HepG2 (cell line): ENCODE data around the gene RPL32. TPM values are rescaled to one million over a fixed set of nuclear protein-coding genes. Genes with fewer than 3 reads are reported as not detected.

ENCODE experiments used
- AGO1 ChIP-seq: fragments of 200-400 bp; formaldehyde crosslinking; IDR thresholded peaks from 2 replicates; pipeline ENCODE4 v1.6.1; 2017; ENCODE audit warnings: mild to moderate bottlenecking, low read depth, low read length, moderate library complexity; ENCODE audit not compliant: poor library complexity, severe bottlenecking
- ASH2L ChIP-seq: fragments of 300-600, 200-600 bp; sonication (generic); IDR thresholded peaks from 2 replicates; pipeline ENCODE4 v1.7.0; 2017; ENCODE audit warnings: low read depth, mild to moderate bottlenecking, moderate library complexity, mixed read lengths, low read length; ENCODE audit not compliant: insufficient read length
- CEBPB ChIP-seq: IDR thresholded peaks from 2 replicates; pipeline ENCODE4 v1.6.1; 2011; ENCODE audit warnings: low read depth, low read length, improper control_type of control experiment, borderline replicate concordance
- DBP ChIP-seq: sonication (generic); formaldehyde crosslinking; IDR thresholded peaks from 2 replicates; pipeline ENCODE4 v1.4.0; 2020; ENCODE audit warnings: missing genetic modification reagents; ENCODE audit errors: not compliant biosample characterization
- ELF4 ChIP-seq: sonication (generic); formaldehyde crosslinking; IDR thresholded peaks from 2 replicates; pipeline ENCODE4 v1.5.0; 2020; ENCODE audit warnings: missing genetic modification reagents, mild to moderate bottlenecking, moderate library complexity, borderline replicate concordance
- HIVEP1 ChIP-seq: sonication (generic); formaldehyde crosslinking; IDR thresholded peaks from 2 replicates; pipeline ENCODE4 v1.4.0; 2020; ENCODE audit warnings: mild to moderate bottlenecking, missing genetic modification reagents
- HNF1A ChIP-seq, 2 experiments: sonication (generic) in 1 of 2; formaldehyde crosslinking in 1 of 2; IDR thresholded peaks; 2 replicates each; pipeline versions ENCODE4 v1.4.0 to v1.6.1; 2016 to 2020; ENCODE audit warnings: borderline replicate concordance in 1 of 2, low read depth in 1 of 2, mild to moderate bottlenecking in 1 of 2, missing genetic modification reagents in 1 of 2
- MAFF ChIP-seq: IDR thresholded peaks from 2 replicates; pipeline ENCODE4 v1.6.1; 2011; ENCODE audit warnings: low read depth, low read length, improper control_type of control experiment
- NR3C1 ChIP-seq: sonication (generic); formaldehyde crosslinking; IDR thresholded peaks from 2 replicates; pipeline ENCODE4 v1.4.0; 2020; ENCODE audit warnings: missing genetic modification reagents
- NRL ChIP-seq: sonication (generic); formaldehyde crosslinking; IDR thresholded peaks from 2 replicates; pipeline ENCODE4 v1.5.0; 2020; ENCODE audit warnings: missing genetic modification reagents, mild to moderate bottlenecking, moderate library complexity, borderline replicate concordance
- PHF20 ChIP-seq: sonication (generic); formaldehyde crosslinking; IDR thresholded peaks from 2 replicates; pipeline ENCODE4 v1.5.0; 2020; ENCODE audit warnings: mild to moderate bottlenecking, missing genetic modification reagents
- SMC3 ChIP-seq: IDR thresholded peaks from 2 replicates; pipeline ENCODE4 v1.6.1; 2011; ENCODE audit warnings: low read length, improper control_type of control experiment
- ZNF451 ChIP-seq: sonication (generic); formaldehyde crosslinking; IDR thresholded peaks from 2 replicates; pipeline ENCODE4 v1.5.0; 2020; ENCODE audit warnings: mild to moderate bottlenecking, missing genetic modification reagents
- ZNF605 ChIP-seq: sonication (generic); formaldehyde crosslinking; IDR thresholded peaks from 2 replicates; pipeline ENCODE4 v1.8.0; 2022; ENCODE audit warnings: mild to moderate bottlenecking, missing genetic modification reagents
- polyA plus RNA-seq, 8 experiments: library from polyadenylated mRNA; depleted of rRNA in 3 of 8; stranded (reverse) in 7 of 8; unstranded in 1 of 8; fragments of >200 nt; fragmentation: Illumina TruSeq in 4 of 8; extraction: Trizol in 4 of 8; gene quantifications; 2 replicates each; pipeline versions ENCODE4 v1.2.1 to v1.2.3, GENCODE V29; 2011 to 2016; ENCODE audit warnings: low read depth in 4 of 8, missing spikeins in 1 of 8, mixed read lengths in 1 of 8; ENCODE audit not compliant: insufficient read depth in 1 of 8
- total RNA-seq, 5 experiments: library from RNA; depleted of rRNA; stranded (reverse); fragments of >200 nt; fragmentation: Illumina TruSeq; extraction: Trizol; gene quantifications; 2 replicates each; pipeline ENCODE4 v1.2.3, GENCODE V29; 2016; ENCODE audit warnings: low read depth in 1 of 5
- TF ChIP-seq, protein P1 (sequence below): sonication (generic); formaldehyde crosslinking; IDR thresholded peaks from 2 replicates; pipeline ENCODE4 v1.9.0; 2021; ENCODE audit warnings: missing genetic modification reagents, borderline replicate concordance
- TF ChIP-seq, protein P2 (sequence below): sonication (generic); formaldehyde crosslinking; IDR thresholded peaks from 2 replicates; pipeline ENCODE4 v1.5.0; 2020; ENCODE audit warnings: missing genetic modification reagents
- TF ChIP-seq, protein P3 (sequence below): sonication (generic); formaldehyde crosslinking; IDR thresholded peaks from 2 replicates; pipeline ENCODE4 v1.4.0; 2020; ENCODE audit warnings: missing genetic modification reagents, low read depth, mild to moderate bottlenecking, borderline replicate concordance

Gene RPL32
- total and polyA plus RNA-seq, 2 of the 13 experiments (the other 11 are each of a cell fraction or from before 2014, with no cell fraction given) = 1,781 to 2,401 TPM

- TF ChIP-seq HNF1A (IDR thresholded peaks at IDR 0.05; ENCODE audit: low read depth) = no peak
- 0 out of 2 replicates have a peak, but pooled peaks have one; percentile 26 for TF ChIP-seq HNF1A (CRISPR knock-in tag; IDR thresholded peaks at IDR 0.05; ENCODE audit: borderline replicate concordance)
- peak; percentile 46; the same call in 1 of the 2 replicates for TF ChIP-seq CEBPB
- TF ChIP-seq DBP (CRISPR knock-in tag) = no peak
- TF ChIP-seq PHF20 (CRISPR knock-in tag) = peak; percentile 83
- TF ChIP-seq, protein P1, sequence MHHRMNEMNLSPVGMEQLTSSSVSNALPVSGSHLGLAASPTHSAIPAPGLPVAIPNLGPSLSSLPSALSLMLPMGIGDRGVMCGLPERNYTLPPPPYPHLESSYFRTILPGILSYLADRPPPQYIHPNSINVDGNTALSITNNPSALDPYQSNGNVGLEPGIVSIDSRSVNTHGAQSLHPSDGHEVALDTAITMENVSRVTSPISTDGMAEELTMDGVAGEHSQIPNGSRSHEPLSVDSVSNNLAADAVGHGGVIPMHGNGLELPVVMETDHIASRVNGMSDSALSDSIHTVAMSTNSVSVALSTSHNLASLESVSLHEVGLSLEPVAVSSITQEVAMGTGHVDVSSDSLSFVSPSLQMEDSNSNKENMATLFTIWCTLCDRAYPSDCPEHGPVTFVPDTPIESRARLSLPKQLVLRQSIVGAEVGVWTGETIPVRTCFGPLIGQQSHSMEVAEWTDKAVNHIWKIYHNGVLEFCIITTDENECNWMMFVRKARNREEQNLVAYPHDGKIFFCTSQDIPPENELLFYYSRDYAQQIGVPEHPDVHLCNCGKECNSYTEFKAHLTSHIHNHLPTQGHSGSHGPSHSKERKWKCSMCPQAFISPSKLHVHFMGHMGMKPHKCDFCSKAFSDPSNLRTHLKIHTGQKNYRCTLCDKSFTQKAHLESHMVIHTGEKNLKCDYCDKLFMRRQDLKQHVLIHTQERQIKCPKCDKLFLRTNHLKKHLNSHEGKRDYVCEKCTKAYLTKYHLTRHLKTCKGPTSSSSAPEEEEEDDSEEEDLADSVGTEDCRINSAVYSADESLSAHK = no peak
- peak; percentile 56 for TF ChIP-seq AGO1
- no peak for TF ChIP-seq NR3C1 (CRISPR knock-in tag)
- peak; percentile 94 for TF ChIP-seq ELF4
- TF ChIP-seq, protein P2, sequence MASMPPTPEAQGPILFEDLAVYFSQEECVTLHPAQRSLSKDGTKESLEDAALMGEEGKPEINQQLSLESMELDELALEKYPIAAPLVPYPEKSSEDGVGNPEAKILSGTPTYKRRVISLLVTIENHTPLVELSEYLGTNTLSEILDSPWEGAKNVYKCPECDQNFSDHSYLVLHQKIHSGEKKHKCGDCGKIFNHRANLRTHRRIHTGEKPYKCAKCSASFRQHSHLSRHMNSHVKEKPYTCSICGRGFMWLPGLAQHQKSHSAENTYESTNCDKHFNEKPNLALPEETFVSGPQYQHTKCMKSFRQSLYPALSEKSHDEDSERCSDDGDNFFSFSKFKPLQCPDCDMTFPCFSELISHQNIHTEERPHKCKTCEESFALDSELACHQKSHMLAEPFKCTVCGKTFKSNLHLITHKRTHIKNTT (CRISPR knock-in tag) = no peak
- no peak for TF ChIP-seq MAFF
- TF ChIP-seq ASH2L = peak; percentile 97
- TF ChIP-seq ZNF451 = 0 out of 2 replicates have a peak, but pooled peaks have one; percentile 42
- TF ChIP-seq ZNF605 (CRISPR knock-in tag) = no peak
- TF ChIP-seq SMC3 = peak; percentile 42
- peak; percentile 85 for TF ChIP-seq NRL (CRISPR knock-in tag)
- 0 out of 2 replicates have a peak, but pooled peaks have one; percentile 37 for TF ChIP-seq HIVEP1 (CRISPR knock-in tag)
- TF ChIP-seq, protein P3, sequence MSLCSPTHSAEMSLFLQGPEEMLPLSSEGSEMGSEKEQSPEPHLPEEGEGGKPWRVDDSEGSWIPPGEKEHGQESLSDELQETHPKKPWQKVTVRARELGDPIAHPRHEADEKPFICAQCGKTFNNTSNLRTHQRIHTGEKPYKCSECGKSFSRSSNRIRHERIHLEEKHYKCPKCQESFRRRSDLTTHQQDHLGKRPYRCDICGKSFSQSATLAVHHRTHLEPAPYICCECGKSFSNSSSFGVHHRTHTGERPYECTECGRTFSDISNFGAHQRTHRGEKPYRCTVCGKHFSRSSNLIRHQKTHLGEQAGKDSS = 0 out of 2 replicates have a peak, but pooled peaks have one; percentile 31
These were observed at the start of gene RPL32 (continued) for GRCh38 chr3:12841149-12841969.
